Effector CD4-positive, alpha-beta T cell (primary cell): ENCODE measurements around the gene ACP2.
A peak's percentile ranks its signal among the peaks of the same experiment; 100 is the strongest.
"Not testable (repeated sequence)": the region's sequence is repeated elsewhere in the genome, so short reads cannot be mapped to it uniquely, and the experiment has no call there.

Experiments
- DNase-seq: peaks from one replicate; pipeline ENCODE4 v3.0.0-alpha.2; 2020

The ACP2 gene

DNA sequence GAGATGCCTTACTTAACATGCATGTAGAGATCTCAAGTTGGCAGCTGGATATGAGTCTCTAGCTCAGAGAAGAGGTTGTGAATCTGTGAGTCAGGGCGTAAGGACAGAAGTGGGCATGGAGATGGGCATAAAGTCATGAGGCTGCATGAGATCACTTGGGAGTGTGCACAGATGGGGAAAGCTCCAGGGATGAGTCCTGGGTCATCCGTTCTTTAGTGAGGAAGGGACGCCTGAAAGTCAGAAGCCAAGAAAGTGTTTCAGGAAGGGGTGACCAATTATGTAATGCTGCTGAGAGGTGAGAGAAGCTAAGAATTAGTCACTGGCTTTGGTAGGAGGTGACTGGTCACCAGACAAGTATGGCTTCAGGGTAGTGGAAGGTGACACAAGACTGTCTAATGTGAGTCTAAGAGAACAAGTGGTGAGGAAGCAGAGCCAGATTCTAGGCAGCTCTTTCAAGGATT is 6.7 kb downstream of the ACP2 start:
- DNase-seq: no peak

DNA sequence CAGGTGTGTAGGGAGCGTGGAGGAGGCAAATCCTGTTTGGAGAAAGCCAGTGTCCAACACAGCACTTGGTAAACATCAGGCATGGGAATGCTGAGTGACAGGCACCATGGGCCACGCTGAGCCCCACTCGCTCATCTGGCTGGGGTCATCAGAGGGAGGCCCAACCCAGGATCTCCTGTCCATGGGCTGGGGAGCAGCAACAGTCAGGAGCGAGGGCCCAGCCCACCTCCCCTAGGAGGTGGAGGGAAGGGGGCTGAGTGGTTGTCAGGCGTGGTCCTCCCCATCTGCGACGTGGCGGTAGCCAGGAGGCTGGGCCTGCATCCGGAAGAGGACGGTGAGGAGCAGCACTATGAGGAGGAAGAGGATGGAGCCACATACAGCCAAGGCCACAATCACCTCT is 8.8 kb downstream of the ACP2 start:
- no peak for DNase-seq

DNA sequence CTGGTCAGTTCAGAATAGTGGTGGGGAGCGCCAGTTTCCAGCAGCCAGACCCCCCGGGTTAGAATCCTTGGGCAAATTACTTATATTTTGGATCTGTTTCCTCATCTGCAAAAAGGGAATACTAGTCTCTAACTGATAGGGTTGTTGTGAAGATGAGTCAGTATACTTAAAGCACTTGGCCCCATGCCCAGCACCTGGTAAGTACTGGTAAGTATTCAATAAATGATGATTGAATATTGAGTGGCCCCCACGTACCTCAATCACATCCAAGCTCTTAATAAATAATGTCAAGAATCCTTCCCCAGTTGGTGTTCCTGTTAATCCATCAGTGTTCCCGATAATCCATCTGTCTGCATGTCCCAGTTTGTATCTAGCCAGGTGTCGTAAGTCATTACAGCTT is 12.1 kb downstream of the ACP2 start:
- DNase-seq: no peak

DNA sequence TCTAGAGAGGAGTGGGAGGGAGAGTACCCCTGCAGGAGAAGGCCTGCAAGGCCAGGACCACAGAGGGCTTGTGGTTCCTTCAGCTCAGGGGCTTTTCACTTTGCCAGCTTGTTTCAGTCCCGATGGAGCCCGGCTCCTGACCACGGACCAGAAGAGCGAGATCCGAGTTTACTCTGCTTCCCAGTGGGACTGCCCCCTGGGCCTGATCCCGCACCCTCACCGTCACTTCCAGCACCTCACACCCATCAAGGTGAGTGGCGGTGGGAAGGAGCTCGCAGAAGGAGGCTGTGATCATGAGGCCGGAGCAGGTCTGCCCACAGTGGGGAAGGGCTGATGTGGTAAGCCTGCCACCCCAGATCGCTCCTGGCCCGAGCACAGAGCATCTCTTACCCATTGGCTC is 13.5 kb downstream of the ACP2 start:
- no peak for DNase-seq

DNA sequence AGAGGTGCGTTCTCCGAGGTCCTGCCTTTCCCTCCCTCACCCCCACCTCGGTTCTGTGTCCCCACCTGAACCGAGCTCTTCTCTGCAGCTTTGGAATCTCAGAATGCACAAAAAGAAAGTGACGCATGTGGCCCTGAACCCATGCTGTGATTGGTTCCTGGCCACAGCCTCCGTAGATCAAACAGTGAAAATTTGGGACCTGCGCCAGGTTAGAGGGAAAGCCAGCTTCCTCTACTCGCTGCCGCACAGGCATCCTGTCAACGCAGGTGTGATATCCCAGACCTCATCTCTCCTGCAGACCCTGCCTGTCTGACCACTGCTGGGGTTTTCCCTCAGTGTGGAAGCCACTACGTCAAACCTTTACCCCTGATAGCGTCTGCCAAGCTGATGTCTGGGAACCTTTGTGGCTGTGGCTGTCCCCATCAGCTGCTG is 13.9 kb downstream of the ACP2 start:
- peak; percentile 54 for DNase-seq

DNA sequence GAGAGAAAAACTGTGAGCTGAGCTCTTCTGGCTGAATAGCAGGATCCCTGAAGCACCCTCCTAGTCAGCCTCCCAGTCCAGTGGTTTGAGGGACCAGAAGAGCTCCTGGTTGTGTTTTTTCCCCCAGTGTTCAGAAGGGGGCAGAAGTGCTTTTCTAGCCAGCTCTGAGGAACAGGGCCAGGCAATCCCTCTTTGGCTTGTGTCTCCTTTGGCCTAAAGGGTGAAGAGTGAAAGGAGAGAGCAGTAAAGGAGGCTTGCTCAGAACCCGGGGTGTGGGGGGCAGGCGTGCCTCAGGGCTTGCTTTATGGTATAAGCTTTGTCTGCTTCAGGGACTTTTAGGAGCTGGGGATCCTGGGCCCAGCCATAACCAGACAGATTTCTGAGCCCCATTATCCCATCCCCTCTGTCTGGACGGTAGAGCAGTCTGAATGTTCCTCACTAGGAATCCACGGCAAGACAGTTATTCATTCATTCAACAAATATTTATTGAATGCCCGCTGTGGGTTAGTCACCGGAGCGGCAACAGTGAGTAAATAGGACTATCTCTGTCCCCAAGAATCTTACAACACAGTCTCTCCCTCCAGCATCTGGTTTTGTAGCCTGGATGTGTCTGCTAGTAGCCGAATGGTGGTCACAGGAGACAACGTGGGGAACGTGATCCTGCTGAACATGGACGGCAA is 14.5 kb downstream of the ACP2 start:
- DNase-seq: no peak

DNA sequence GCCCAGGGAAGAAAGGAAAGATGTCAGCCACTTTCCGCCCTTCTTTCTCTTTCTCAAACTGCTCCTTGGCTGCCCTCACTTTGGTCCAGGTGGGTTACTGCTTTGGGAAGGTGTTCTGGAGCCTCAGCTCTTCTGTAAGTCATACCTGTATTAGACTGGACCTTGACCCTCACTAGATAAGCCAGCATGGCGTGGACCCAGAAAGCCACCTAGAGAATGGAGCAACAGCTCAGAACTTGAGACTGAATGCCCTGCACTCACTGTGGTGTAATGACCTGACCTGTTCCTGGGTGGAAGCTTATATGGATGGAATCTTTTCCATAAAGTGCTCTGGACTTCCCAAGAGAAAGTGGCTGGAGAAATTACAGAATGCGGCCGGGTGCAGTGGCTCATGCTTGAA is 15.6 kb downstream of the ACP2 start:
- DNase-seq: no peak

DNA sequence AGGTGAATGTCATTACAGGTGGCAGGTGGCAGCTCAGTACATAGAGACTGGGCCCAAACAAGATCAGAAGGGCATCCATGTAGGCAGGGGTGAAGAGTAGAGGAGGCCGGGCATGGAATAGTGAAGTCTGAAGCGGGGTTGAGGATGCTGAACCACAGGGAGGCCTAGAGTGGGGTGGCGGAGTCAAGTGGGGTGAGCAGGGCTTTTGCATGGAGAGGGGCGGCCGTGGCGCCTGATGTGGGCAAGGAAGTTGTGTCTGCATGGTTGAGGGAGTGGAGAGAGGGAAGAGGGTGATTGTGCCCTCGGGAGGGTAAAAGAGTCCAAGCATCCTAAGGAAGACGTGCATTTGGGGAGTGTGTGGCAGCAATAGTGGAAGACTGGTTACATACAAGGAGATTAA is 19.5 kb downstream of the ACP2 start:
- DNase-seq: no peak

DNA sequence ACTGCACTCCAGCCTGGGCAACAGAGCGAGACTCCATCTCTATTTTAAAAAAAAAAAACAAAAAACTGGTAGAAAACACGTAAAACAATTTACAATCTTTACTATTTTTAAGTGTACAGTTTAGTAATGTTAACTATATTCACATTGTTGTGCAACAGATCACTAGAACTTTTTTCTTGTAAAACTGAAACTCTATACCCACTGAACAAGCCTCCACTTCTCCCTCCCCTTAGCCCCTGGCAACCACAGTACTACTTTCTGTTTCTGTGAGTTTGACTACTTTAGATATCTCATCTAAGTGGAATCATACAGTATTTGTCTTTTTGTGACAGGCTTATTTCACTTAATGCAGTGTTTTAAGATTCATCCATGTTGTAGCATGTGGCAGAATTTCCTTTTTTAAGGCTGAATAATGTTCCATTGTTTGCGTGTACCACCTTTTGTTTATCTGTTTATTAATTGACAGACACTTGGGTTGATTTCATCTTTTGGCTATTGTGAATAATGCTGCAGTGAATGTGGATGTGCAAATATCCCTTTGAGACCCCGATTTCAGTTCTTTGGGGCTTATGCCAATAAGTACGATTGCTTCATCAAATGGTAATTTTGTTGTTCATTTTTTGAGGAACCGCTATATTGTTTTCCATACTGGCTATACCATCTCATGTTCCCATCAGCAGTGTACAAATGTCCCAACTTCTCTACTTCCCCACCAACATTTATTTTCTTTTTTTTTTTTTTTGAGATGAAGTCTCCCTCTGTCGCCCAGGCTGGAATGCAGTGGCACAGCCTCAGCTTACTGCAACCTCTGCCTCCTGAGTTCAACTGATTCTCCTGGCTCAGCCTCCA is 22.8 kb downstream of the ACP2 start:
- DNase-seq: no peak

DNA sequence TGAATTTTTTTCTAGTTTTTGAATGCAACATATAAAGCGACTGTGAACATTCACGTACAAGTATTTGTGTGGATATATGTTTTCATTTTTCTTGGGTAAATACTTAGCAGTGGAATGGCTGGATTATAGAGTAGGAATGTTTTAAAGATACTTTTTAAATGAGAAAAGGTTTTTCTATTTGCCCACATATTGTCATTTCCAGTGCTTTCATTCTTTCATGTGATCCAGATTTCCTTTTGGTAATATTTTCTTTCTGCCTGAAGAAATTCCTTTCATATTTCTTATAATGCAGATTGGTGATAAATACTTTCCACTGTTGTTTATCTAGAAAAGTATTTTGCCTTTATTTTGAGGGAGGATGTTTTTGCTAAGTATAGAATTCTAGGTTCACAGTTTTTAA is 25.9 kb downstream of the ACP2 start:
- no peak for DNase-seq

DNA sequence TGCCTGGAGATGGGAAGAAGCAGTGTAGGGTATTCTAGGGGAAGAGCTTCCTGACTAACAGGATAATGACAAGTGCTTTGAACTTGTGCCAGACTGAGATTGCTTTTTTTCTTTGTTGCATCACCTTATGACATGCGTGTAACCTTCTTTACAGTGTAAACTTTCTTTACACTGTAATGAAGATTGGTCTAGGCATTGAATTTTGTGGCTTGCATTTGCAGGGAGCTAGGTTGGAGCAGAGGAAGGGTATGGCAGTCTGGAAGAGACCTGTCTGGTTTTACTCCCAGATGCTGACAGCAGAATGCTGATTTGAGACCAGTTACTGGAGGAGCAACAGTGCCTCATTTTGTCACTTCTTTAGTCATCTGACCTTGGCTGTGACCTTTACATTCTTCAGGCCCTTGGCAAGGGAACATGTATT is 28.2 kb downstream of the ACP2 start:
- DNase-seq: no peak

DNA sequence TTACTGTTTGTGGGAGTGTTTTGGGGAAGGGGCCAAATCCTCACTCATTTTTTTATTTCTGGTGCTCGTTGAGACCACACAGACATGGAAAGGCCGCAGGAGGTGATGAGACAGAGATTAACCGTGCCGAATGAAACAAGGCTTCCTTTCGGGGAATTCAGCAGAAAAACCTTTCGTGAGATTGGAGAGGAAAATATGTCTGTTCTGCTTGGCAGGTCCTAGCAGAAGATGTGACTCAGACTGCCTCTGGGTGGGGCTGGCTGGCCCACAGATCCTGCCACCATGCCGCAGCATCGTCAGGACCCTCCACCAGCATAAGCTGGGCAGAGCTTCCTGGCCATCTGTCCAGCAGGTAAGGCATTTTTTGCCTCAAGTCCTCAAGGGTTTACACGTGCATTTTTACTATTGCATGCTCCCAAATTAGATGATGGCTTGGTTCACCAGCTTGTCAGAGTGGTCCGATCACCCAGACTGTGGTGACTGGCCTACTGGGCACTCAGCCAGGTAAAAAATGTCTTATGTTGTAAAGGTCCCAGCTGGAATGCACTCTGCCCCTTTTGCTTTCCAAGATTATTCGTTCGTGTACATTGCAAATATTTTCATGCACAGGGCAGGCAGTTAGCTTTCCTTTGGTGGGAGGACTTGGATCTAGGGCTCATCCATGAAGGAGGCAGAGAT is 32.4 kb downstream of the ACP2 start:
- DNase-seq: no peak

DNA sequence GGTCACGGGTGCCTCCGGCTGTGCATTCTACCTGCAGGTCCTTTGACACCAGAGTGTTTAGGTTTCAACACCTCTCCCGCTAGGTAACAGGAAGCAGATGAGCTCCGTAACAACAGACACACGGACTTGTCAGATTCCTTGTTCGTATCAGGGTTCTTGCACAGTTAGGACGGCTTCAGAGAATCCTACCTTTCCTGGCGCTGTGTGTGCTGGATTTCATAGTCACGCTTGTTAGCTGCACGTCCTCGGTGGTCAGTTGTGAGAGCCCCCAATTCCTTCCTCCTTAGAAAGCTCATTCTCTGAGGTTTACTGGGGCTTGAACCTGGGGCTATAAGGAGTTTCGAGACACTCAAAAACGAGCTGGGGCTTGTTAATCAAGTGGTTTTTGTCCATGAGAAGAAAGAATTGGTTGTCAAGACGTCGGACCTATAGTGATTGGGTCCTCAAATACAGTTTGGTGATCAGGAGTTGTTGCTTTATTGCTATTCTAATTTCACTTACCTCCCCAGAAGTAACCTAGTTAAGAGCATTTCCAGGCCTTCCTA is 33.2 kb downstream of the ACP2 start:
- DNase-seq: no peak

DNA sequence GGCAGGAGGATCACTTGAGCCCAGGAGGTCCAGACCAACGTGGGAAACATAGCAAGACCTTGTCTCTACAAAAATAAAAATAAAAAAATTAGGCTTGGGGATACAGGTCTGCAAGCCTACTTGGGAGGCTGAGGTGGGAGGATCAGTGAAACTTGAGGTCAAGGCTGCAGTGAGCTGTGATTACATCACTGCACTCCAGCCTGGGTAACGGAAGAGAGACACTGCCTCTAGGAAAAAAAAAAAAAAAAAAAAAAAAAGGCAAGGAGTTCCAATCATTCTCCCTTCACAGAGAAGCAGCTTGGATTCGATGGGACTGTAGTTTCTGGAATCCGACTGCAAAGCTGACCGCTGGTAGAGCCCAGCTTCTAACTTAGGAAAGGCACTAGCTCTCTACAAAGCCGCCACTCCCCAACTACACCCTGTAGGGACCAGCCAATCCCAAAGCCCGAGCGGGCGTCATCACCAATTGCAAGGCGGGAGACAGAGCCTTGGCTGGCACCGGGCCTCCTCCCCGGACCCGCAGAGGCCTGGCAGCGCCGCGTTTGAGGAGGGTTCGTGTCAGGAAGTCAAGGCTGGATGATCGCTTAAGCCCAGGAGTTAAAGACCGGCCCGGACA is 34.6 kb downstream of the ACP2 start:
- peak; percentile 78 for DNase-seq

DNA sequence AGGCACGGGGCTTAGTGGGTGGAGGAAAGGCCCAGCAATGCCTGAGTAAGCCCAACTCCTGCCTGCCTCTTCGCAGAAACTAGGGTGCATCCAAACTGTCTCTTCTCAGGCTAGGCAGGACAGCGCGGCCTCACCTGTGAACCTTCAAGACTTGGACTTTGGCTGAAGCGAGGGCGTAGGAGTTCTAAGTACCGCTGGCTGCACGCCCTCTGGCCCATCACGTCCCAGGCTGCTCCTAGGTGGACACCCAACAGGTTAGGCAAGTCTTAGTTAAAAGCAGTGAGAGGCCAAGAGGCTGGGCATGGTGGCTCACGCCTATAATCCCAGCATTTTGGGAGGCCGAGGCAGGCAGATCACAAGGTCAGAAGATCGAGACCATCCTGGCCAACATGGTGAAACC is 35.7 kb downstream of the ACP2 start:
- DNase-seq: no peak

DNA sequence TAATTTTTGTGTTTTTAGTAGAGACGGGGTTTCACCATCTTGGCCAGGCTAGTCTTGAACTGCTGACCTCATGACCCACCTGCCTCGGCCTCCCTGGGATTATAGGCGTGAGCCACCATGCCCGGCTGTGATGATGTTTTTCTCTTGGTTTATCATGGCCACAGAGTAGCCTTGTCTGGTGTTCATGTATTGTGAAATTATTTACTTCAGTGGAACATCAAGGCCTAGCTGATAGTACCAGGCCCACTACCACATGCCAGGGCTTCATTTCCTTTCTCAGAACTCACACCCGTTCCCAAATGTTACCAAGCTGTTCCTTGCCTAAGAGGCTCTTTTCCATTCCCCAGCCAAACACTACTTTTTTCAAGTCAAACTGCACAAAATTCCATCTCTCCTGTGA is 40.0 kb downstream of the ACP2 start:
- DNase-seq: no peak

DNA sequence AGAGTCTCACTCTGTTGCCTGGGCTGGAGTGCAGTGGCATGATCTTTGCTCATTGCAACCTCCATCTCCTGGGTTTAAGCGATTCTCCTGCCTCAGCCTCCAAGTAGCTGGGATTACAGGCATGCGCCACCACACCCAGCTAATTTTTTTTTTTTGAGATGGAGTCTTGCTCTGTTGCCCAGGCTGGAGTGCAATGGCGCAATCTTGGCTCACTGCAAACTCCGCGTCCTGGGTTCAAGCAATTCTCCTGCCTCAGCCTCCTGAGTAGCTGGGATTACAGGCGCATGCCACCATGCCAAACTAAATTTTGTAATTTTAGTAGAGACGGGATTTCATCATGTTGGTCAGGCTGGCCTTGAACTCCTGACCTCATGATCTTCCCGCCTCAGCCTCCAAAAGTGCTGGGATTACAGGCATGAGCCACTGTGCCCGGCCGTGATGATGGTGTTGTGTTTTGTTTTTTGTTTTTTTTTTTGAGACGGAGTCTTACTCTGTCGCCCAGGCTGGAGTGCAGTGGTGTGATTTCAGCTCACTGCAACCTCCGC is 40.5 kb downstream of the ACP2 start:
- not testable (repeated sequence) for DNase-seq

DNA sequence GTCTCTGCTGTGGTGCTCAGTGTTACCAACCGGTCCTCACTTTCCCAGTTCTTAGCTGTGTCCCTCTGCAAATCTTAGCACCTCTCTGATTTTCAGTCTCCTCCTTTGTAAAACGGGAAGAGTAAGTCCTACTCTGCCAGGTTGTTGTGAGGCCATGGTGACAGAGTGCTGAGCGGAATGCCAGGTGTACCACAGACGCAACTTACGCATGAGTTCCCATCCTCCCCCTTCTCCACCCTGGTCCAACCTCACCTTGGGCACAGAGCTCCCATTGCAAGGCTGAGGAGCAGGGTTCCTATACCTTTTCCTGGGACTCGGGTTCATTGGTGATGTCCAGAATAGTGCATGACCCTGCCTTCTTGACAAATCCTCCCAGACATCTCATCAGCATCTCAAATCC is 41.2 kb downstream of the ACP2 start:
- no peak for DNase-seq

DNA sequence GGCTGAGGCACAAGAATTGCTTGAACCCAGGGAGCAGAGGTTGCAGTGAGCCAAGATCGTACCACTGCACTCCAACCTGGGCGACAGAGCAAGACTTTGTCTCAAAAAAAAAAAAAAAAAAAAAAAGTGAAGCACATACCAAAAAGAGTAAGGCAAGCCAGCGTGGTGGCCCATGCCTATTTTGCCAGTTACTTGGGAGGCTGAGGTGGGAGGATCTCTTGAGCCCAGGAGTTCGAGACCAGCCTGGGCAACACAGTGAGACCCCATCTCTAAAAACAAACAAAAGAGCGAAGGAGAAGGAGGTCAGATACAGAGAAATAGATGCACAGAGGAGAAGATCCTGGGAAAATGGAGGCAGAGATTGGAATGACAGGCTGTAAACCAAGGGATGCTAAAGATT is 42.0 kb downstream of the ACP2 start:
- DNase-seq: not testable (repeated sequence)

DNA sequence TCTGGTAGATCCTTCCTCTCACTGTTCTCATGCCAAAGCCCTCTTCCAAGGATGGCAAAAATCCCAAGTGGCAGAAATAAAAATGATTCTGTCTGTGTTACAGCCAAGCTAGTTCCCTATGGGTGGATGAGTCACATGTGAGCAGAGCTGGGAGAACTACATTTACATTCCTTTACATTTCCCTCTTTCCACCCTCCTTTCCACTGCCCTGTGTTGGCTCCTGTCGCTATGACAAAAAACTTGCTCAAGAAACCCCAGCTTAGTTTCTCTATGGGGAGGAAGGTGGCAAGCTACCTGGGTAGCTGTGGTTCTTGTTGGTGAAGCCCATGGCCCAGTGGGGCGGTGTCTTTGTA is 44.0 kb downstream of the ACP2 start:
- DNase-seq: no peak

DNA sequence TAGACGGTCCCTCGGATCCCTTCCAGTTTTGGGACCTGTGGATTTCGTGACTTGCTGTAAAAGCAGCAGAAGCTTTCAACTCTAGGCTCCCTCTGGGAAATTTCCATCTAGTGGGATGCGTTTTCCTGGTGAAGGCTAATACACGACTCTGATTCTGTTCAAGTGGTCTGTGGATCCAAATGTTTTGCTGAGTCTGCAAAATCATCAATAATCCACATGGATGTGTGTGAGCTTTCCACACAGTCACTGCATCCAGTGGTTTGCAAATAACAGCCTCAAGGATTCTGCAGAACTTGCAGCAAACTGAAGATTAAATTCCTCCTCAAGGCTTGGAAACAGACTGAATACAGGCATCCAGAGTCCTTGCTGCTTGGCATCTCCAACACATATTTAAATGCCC is 46.0 kb downstream of the ACP2 start:
- no peak for DNase-seq

DNA sequence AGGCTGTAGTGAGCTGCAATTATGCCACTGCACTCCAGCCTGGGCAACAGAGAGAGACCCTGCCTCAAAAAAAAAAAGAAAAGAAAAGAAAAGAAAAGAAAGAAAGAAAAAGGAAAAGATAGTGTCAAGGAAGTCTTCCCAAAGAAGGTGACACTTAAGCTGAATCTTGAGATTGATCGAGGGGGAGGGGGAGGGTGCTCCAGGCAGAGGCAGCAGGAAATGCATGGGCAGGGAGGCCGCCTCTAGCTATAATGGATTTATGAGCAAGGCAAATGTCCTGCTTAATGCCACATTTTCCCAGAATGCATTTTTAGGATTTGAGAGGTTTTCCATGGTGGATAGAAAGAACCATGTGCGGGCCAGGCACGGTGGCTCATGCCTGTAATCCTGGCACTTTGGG is 47.6 kb downstream of the ACP2 start:
- DNase-seq: no peak

DNA sequence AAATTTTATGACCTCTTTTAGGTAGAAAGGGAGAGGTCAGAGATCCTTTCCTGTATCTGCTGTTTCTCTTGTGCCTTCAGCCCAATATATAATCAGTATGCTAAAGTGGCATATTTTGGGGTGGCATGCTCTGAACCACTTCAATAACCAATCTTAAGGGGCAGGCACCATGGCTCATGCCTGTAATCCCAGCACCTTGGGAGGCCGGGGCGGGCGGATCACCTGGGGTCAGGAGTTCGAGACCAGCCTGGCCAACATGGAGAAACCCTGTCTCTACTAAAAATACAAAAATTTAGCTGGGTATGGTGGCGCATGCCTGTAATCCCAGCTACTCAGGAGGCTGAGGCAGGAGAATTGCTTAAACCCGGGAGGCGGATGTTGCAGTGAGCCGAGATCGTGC is 50.5 kb downstream of the ACP2 start:
- not testable (repeated sequence) for DNase-seq
